ENCODE measurements around the gene RASL10A.

GRCh38 chr22:29306835-29307595, 8.5 kb downstream of the RASL10A start:
- TF ChIP-seq CTCF (IDR thresholded peaks at IDR 0.05) (peak in 4 of 6 experiments; percentile 6 to 28 (median 18)), POLR2A (IDR thresholded peaks at IDR 0.05) (peak in 2 of 4 donors; percentile 19 to 59), POLR2AphosphoS5 (IDR thresholded peaks at IDR 0.05) (peak in 1 of 2 donors; percentile 46), EP300 (IDR thresholded peaks at IDR 0.05) (no peak)
